ENCODE data around the gene ELL.
"Not testable (repeated sequence)": the region's sequence is repeated elsewhere in the genome, so short reads cannot be mapped to it uniquely, and the experiment has no call there.

ELL gene

DNA sequence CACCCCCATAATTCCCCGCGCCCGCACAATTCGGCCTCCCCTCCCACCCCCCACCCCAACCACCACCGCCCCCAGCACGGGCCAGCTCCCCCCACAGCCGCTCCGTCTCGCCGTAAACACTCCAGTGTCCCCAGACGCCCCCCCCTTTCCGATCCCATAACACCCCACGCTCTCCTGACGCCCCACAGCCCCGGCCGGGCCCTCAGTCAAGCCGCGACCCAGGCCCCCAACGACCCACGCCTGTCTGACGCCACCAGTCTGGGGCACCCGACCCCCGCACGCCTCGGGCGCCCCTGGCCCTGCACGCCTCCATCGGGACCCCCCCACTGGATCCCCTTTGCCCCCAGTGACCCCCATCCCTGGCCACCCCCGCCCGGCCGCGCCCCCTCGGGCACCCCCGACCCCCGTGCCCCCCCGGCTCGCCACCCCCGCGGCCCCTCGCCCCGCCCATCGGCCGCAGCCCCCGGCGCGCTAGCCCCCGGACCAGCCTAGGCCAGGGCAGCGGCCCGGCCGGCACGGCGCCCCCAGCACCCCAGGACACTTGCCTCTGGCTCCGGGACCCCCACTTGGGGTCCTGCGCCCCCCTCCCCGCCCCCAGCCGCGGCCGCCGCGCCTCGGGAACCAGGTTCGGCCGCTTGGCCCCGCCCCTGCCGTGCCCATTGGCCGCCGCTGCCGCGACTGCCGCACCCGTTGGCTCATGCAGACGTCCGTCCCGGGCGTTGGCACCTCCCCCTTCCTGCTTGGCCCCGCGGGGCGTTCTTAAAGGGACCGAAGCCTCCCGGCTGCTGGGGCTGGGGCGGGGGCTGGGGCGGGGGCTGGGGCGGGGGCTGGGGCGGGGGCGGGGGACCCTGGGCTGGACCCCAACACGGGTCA is 21.3 kb upstream of the ELL start, which contains the start of gene FKBP8:
Gene FKBP8, minus strand, starts transcription at position 633 of the 873 bp plus-strand sequence. CDS start 1,603 bp downstream, outside the sequence.
- Histone ChIP-seq H3K4me1 (ENCODE audit: insufficient read depth, low read length) (peaks cover 6% of the 10 kb centered on the region), H3K36me3 (ENCODE audit: insufficient read depth, low read length) (peaks cover 28% of the 10 kb centered on the region), H3K27me3 (ENCODE audit: insufficient read depth, low read length) (no peaks in the 10 kb centered on the region), H3K9me3 (ENCODE audit: insufficient read depth, low read depth, low read length) (no peaks in the 10 kb centered on the region), H3K27ac (ENCODE audit: low read depth, low read length) (no peak within 1 kb of the TSS), H3K9ac (ENCODE audit: low read depth, low read length) (peak within 1 kb of the TSS; percentile 74), H3K4me3 (ENCODE audit: low read length) (peak within 1 kb of the TSS; percentile 70)
- under 1% methylated on average over 71 of the region's 86 CpGs for WGBS

GRCh38 chr19:18541992-18542940 is 20.4 kb upstream of the ELL start:
- peak overlapping the region; percentile 70 for H3K4me3 ChIP-seq (ENCODE audit: low read length)
- no peaks in the 10 kb centered on the region for H3K27me3 ChIP-seq (ENCODE audit: insufficient read depth, low read length)
- H3K9ac ChIP-seq (ENCODE audit: low read depth, low read length), result peak overlapping the region; percentile 74
- H3K4me1 ChIP-seq (ENCODE audit: insufficient read depth, low read length), result peaks cover 6% of the 10 kb centered on the region
- peaks cover 38% of the 10 kb centered on the region for H3K36me3 ChIP-seq (ENCODE audit: insufficient read depth, low read length)
- H3K9me3 ChIP-seq (ENCODE audit: insufficient read depth, low read depth, low read length), result no peaks in the 10 kb centered on the region
- 36% methylated on average over 11 of the region's 11 CpGs for WGBS
- H3K27ac ChIP-seq (ENCODE audit: low read depth, low read length), result no peak overlapping the region

GRCh38 chr19:18541258-18541991 is 19.6 kb upstream of the ELL start:
- Histone ChIP-seq H3K4me1 (ENCODE audit: insufficient read depth, low read length) (peaks cover 6% of the 10 kb centered on the region), H3K9me3 (ENCODE audit: insufficient read depth, low read depth, low read length) (no peaks in the 10 kb centered on the region), H3K36me3 (ENCODE audit: insufficient read depth, low read length) (peaks cover 46% of the 10 kb centered on the region), H3K27ac (ENCODE audit: low read depth, low read length) (no peak overlapping the region), H3K9ac (ENCODE audit: low read depth, low read length) (no peak overlapping the region), H3K4me3 (ENCODE audit: low read length) (no peak overlapping the region), H3K27me3 (ENCODE audit: insufficient read depth, low read length) (no peaks in the 10 kb centered on the region)
- WGBS, result 94% methylated on average over 21 of the region's 21 CpGs

GRCh38 chr19:18540200-18540599 is 18.3 kb upstream of the ELL start:
- H3K27ac ChIP-seq (ENCODE audit: low read depth, low read length), result not testable (repeated sequence)

DNA sequence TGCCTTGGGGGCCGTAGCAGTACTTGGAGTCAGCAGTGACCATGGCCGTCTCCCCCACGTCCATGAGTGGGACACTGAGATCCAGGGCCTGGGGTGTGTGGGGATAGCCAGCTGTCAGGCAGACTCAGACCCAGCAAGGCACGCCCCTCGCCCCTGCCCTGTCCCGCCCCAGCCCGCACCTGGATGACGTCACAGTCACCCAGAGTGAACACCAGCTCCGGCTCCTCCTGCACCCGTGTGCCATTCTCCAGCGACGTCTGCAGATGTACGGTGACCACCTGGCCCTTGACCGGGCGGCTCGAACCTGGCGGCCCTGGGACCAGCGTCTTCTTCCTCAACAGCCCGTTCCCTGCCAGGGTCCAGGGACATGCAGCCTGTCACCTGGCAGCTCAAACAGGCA is 17.5 kb upstream of the ELL start:
- 96% methylated on average over 19 of the region's 19 CpGs for WGBS
- H3K4me3 ChIP-seq (ENCODE audit: low read length), result no peak overlapping the region
- no peaks in the 10 kb centered on the region for H3K9me3 ChIP-seq (ENCODE audit: insufficient read depth, low read depth, low read length)
- H3K36me3 ChIP-seq (ENCODE audit: insufficient read depth, low read length), result peaks cover 63% of the 10 kb centered on the region
- H3K27me3 ChIP-seq (ENCODE audit: insufficient read depth, low read length), result no peaks in the 10 kb centered on the region
- H3K27ac ChIP-seq (ENCODE audit: low read depth, low read length), result no peak overlapping the region
- no peak overlapping the region for H3K9ac ChIP-seq (ENCODE audit: low read depth, low read length)
- H3K4me1 ChIP-seq (ENCODE audit: insufficient read depth, low read length), result peaks cover 5% of the 10 kb centered on the region

More at GRCh38 chr19:18540200-18540599, 18.3 kb upstream of the ELL start:
- H3K9ac ChIP-seq (ENCODE audit: low read depth, low read length); H3K4me1 ChIP-seq (ENCODE audit: insufficient read depth, low read length); H3K9me3 ChIP-seq (ENCODE audit: insufficient read depth, low read depth, low read length); H3K27me3 ChIP-seq (ENCODE audit: insufficient read depth, low read length); H3K4me3 ChIP-seq (ENCODE audit: low read length): not testable (repeated sequence)
- 92% methylated on average over 1 of the region's 1 CpG for WGBS
- H3K36me3 ChIP-seq (ENCODE audit: insufficient read depth, low read length), result peaks cover 58% of the 10 kb centered on the region

GRCh38 chr19:18538115-18538514 is 16.2 kb upstream of the ELL start:
- H3K27me3 ChIP-seq (ENCODE audit: insufficient read depth, low read length), result no peaks in the 10 kb centered on the region
- H3K9me3 ChIP-seq (ENCODE audit: insufficient read depth, low read depth, low read length), result no peaks in the 10 kb centered on the region
- H3K4me3 ChIP-seq (ENCODE audit: low read length), result no peak overlapping the region
- no peak overlapping the region for H3K27ac ChIP-seq (ENCODE audit: low read depth, low read length)
- H3K4me1 ChIP-seq (ENCODE audit: insufficient read depth, low read length), result no peaks in the 10 kb centered on the region
- WGBS, result 96% methylated on average over 22 of the region's 22 CpGs
- H3K9ac ChIP-seq (ENCODE audit: low read depth, low read length), result no peak overlapping the region
- H3K36me3 ChIP-seq (ENCODE audit: insufficient read depth, low read length), result peaks cover 69% of the 10 kb centered on the region

- no peaks in the 10 kb centered on the region for H3K4me1 ChIP-seq (ENCODE audit: insufficient read depth, low read length)
- H3K27me3 ChIP-seq (ENCODE audit: insufficient read depth, low read length), result no peaks in the 10 kb centered on the region
- H3K9ac ChIP-seq (ENCODE audit: low read depth, low read length), result no peak overlapping the region
- WGBS, result 97% methylated on average over 17 of the region's 17 CpGs
- no peak overlapping the region for H3K27ac ChIP-seq (ENCODE audit: low read depth, low read length)
- H3K9me3 ChIP-seq (ENCODE audit: insufficient read depth, low read depth, low read length), result no peaks in the 10 kb centered on the region
- H3K36me3 ChIP-seq (ENCODE audit: insufficient read depth, low read length), result peaks cover 76% of the 10 kb centered on the region
- H3K4me3 ChIP-seq (ENCODE audit: low read length), result no peak overlapping the region
These were observed 15.6 kb upstream of the ELL start for GRCh38 chr19:18537431-18537830.

GRCh38 chr19:18536475-18536874 is 14.6 kb upstream of the ELL start:
- H3K4me3 ChIP-seq (ENCODE audit: low read length), result no peak overlapping the region
- peaks cover 79% of the 10 kb centered on the region for H3K36me3 ChIP-seq (ENCODE audit: insufficient read depth, low read length)
- 95% methylated on average over 10 of the region's 10 CpGs for WGBS
- H3K9me3 ChIP-seq (ENCODE audit: insufficient read depth, low read depth, low read length), result no peaks in the 10 kb centered on the region
- no peak overlapping the region for H3K9ac ChIP-seq (ENCODE audit: low read depth, low read length)
- no peaks in the 10 kb centered on the region for H3K4me1 ChIP-seq (ENCODE audit: insufficient read depth, low read length)
- no peaks in the 10 kb centered on the region for H3K27me3 ChIP-seq (ENCODE audit: insufficient read depth, low read length)
- no peak overlapping the region for H3K27ac ChIP-seq (ENCODE audit: low read depth, low read length)

GRCh38 chr19:18533058-18533457 is 11.2 kb upstream of the ELL start:
- no peak overlapping the region for H3K27ac ChIP-seq (ENCODE audit: low read depth, low read length)
- H3K4me3 ChIP-seq (ENCODE audit: low read length), result no peak overlapping the region
- H3K9ac ChIP-seq (ENCODE audit: low read depth, low read length), result no peak overlapping the region
- WGBS, result 92% methylated on average over 4 of the region's 4 CpGs
- peaks cover 56% of the 10 kb centered on the region for H3K36me3 ChIP-seq (ENCODE audit: insufficient read depth, low read length)
- H3K9me3 ChIP-seq (ENCODE audit: insufficient read depth, low read depth, low read length), result no peaks in the 10 kb centered on the region
- no peaks in the 10 kb centered on the region for H3K27me3 ChIP-seq (ENCODE audit: insufficient read depth, low read length)
- no peaks in the 10 kb centered on the region for H3K4me1 ChIP-seq (ENCODE audit: insufficient read depth, low read length)

GRCh38 chr19:18532168-18532890 is 10.5 kb upstream of the ELL start:
- WGBS, result 96% methylated on average over 22 of the region's 22 CpGs
- no peaks in the 10 kb centered on the region for H3K27me3 ChIP-seq (ENCODE audit: insufficient read depth, low read length)
- H3K27ac ChIP-seq (ENCODE audit: low read depth, low read length), result no peak overlapping the region
- no peak overlapping the region for H3K4me3 ChIP-seq (ENCODE audit: low read length)
- no peaks in the 10 kb centered on the region for H3K9me3 ChIP-seq (ENCODE audit: insufficient read depth, low read depth, low read length)
- H3K36me3 ChIP-seq (ENCODE audit: insufficient read depth, low read length), result peaks cover 49% of the 10 kb centered on the region
- H3K4me1 ChIP-seq (ENCODE audit: insufficient read depth, low read length), result no peaks in the 10 kb centered on the region
- no peak overlapping the region for H3K9ac ChIP-seq (ENCODE audit: low read depth, low read length)
